ENCODE data around the gene NAA16.

DNA sequence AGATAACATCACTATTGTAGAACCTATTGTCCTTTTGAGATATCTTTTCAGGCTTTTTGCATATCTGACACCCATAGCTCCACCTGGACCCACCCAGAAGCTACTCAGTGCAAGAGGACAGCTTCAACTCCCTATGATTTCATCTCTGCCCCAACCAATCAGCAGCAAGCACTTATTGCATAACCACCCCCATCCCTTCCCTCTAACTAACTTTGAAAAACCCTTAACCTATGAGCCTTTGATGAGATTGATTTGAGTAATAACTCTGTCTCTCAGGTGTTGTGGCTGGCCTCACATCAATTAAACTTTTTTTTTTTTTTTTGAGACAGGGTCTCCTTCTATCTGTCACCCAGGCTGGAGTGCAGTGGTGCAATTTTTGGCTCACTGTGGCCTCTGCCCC lies 34.2 kb upstream of the NAA16 start:
- TF ChIP-seq EZH2 (IDR thresholded peaks at IDR 0.05; ENCODE audit: borderline replicate concordance, low read depth, low read length, poor library complexity, severe bottlenecking) = no peak
- TF ChIP-seq, protein P1, sequence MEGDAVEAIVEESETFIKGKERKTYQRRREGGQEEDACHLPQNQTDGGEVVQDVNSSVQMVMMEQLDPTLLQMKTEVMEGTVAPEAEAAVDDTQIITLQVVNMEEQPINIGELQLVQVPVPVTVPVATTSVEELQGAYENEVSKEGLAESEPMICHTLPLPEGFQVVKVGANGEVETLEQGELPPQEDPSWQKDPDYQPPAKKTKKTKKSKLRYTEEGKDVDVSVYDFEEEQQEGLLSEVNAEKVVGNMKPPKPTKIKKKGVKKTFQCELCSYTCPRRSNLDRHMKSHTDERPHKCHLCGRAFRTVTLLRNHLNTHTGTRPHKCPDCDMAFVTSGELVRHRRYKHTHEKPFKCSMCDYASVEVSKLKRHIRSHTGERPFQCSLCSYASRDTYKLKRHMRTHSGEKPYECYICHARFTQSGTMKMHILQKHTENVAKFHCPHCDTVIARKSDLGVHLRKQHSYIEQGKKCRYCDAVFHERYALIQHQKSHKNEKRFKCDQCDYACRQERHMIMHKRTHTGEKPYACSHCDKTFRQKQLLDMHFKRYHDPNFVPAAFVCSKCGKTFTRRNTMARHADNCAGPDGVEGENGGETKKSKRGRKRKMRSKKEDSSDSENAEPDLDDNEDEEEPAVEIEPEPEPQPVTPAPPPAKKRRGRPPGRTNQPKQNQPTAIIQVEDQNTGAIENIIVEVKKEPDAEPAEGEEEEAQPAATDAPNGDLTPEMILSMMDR (conservative IDR thresholded peaks at IDR 0.05; ENCODE audit: low read depth, low read length) = no peak
